MCF 10A (cell line): ENCODE measurements around the gene SYT17. TPM values are rescaled to one million over a fixed set of nuclear protein-coding genes. Genes with fewer than 3 reads are reported as not detected.

Experiments used
- BruUV-seq: library from RNA; stranded (reverse); fragments of 400-500 nt; replicated peaks from 2 replicates; lab custom pipeline; 2021; lab: Mats Ljungman, UMichigan
- CTCF ChIA-PET: fragments of 300-600 bp; sonication (Branson Sonifier 250); formaldehyde crosslinking; extraction: SDS; loops from one replicate; lab custom pipeline; 2021; ENCODE audit warnings: antibody characterized with exemption, inconsistent platforms; lab: Yijun Ruan, JAX
- POLR2A ChIA-PET: fragments of 300-600, 350-650 bp; sonication (Branson Sonifier 250); formaldehyde crosslinking; extraction: SDS; loops from one replicate; lab custom pipeline; 2020; ENCODE audit warnings: antibody characterized with exemption, inconsistent platforms; lab: Yijun Ruan, JAX
- DNase-seq: peaks from one replicate; pipeline ENCODE4 v3.0.0-alpha.2; 2018; ENCODE audit not compliant: unreplicated experiment
- H3K27ac Mint-ChIP-seq: one replicate; pipeline ENCODE4 v1.8.0; 2022; ENCODE audit warnings: mild to moderate bottlenecking, low read depth, mixed read lengths; ENCODE audit not compliant: unreplicated experiment
- H3K27me3 Mint-ChIP-seq: one replicate; pipeline ENCODE4 v1.8.0; 2022; ENCODE audit warnings: mixed read lengths; ENCODE audit not compliant: insufficient read depth, unreplicated experiment
- H3K36me3 Mint-ChIP-seq: one replicate; pipeline ENCODE4 v1.8.0; 2022; ENCODE audit warnings: mild to moderate bottlenecking, moderate library complexity, mixed read lengths; ENCODE audit not compliant: insufficient read depth, unreplicated experiment
- H3K4me1 Mint-ChIP-seq: one replicate; pipeline ENCODE4 v1.8.0; 2022; ENCODE audit warnings: mixed read lengths; ENCODE audit not compliant: insufficient read depth, unreplicated experiment
- H3K4me3 Mint-ChIP-seq: one replicate; pipeline ENCODE4 v1.8.0; 2022; ENCODE audit warnings: mild to moderate bottlenecking, moderate library complexity, mixed read lengths; ENCODE audit not compliant: unreplicated experiment
- H3K9me3 Mint-ChIP-seq: one replicate; pipeline ENCODE4 v1.8.0; 2022; ENCODE audit warnings: mixed read lengths; ENCODE audit not compliant: unreplicated experiment
- CTCF ChIP-seq: fragments of 200-600 bp; IDR thresholded peaks from one replicate; pipeline ENCODE4 v1.8.0; 2022; ENCODE audit warnings: antibody characterized with exemption, mild to moderate bottlenecking; ENCODE audit not compliant: unreplicated experiment
- intact Hi-C: fragments of 100-400 bp; cut with micrococcal nuclease; formaldehyde crosslinking; loops from 2 replicates; pipeline ENCODE4 v1.14.1; 2022
- total RNA-seq: library from RNA; stranded (reverse); gene quantifications from 2 replicates; pipeline ENCODE4 v1.2.3, GENCODE V29; 2022

The SYT17 gene
- total RNA-seq, 1 experiment from 2014 or later: not detected

GRCh38 chr16:19315889-19316433 lies 147.9 kb downstream of the SYT17 start:
- ChIA-PET POLR2A (no interaction called here), CTCF (interaction anchor here (0.6 kb wide), 1 partner anchor 204 kb away, joined by 4 read pairs; no protein-coding TSS in a partner anchor)
- no TSS peak for BruUV-seq
- Mint-ChIP-seq H3K36me3 (no peaks in the 10 kb centered on the region), H3K4me3 (no peak overlapping the region), H3K27ac (no peak overlapping the region), H3K9me3 (no peaks in the 10 kb centered on the region), H3K27me3 (peaks cover 12% of the 10 kb centered on the region), H3K4me1 (no peaks in the 10 kb centered on the region)
- intact Hi-C loops: no loop called here
- no peak for TF ChIP-seq CTCF
- DNase-seq: no peak

- no peaks in the 10 kb centered on the region for H3K9me3 Mint-ChIP-seq
- intact Hi-C loops: no loop called here
- POLR2A ChIA-PET: no interaction called here
- peaks cover 12% of the 10 kb centered on the region for H3K27me3 Mint-ChIP-seq
- no peaks in the 10 kb centered on the region for H3K4me1 Mint-ChIP-seq
- H3K4me3 Mint-ChIP-seq: no peak overlapping the region
- no TSS peak for BruUV-seq
- DNase-seq: no peak
- H3K27ac Mint-ChIP-seq: no peak overlapping the region
- CTCF ChIA-PET: no interaction called here
- TF ChIP-seq CTCF: no peak
- H3K36me3 Mint-ChIP-seq: no peaks in the 10 kb centered on the region
These were observed 148.8 kb downstream of the SYT17 start for GRCh38 chr16:19316846-19317245.

Other genes with a start within 250 kb of the SYT17 start
- 104 and 110 TPM in 2 replicates for gene SMG1, start 241.8 kb upstream of the SYT17 start, total RNA-seq
- gene TMC7, start 184.3 kb upstream of the SYT17 start, total RNA-seq: 4.1 and 6.0 TPM in 2 replicates
- gene COQ7, start 100.6 kb upstream of the SYT17 start, total RNA-seq: 19.0 and 21.4 TPM in 2 replicates
- gene ITPRIPL2, start 54.3 kb upstream of the SYT17 start, total RNA-seq: 49.3 and 53.7 TPM in 2 replicates
- not detected in 2 replicates for gene CLEC19A, start 117.5 kb downstream of the SYT17 start, total RNA-seq
- gene TMC5, start 249.6 kb downstream of the SYT17 start, total RNA-seq: 0.10 and 0.16 TPM in 2 replicates